ENCODE data around the gene HS2ST1. TPM values are rescaled to one million over a fixed set of nuclear protein-coding genes. Genes with fewer than 3 reads are reported as not detected.
"Not testable (repeated sequence)": the region's sequence is repeated elsewhere in the genome, so short reads cannot be mapped to it uniquely, and the experiment has no call there.

Gene HS2ST1
- total RNA-seq, 2 donors from 2014 or later = 21.3 to 23.5 TPM

DNA sequence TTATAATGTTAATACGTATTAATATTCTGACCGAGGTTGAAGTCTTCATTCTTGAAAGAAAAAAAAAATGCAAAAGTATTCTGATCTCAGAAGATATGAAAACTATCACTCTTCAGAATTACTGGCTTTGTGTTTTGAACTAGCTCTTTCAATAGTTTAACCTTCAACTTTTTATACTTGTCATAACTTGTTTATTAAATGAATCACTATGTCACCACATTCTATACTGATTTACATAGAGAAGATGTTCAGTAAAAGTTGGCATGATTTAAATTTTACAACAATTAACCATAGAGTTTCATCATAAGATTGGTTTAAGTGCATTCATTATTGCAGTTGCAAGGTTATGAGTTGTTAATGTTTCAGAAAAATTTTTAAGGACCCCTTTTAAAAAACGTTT is 57.3 kb downstream of the HS2ST1 start:
- Histone ChIP-seq H3K4me1 (no peaks in the 10 kb centered on the region), H3K27me3 (no peaks in the 10 kb centered on the region), H3K9me3 (no peaks in the 10 kb centered on the region), H3K4me3 (no peak overlapping the region), H3K36me3 (no peaks in the 10 kb centered on the region), H3K27ac (no peak overlapping the region), H3K9ac (ENCODE audit: low read depth in 2 of 2, low read length in 2 of 2) (no peak overlapping the region)
- TF ChIP-seq, protein P1, sequence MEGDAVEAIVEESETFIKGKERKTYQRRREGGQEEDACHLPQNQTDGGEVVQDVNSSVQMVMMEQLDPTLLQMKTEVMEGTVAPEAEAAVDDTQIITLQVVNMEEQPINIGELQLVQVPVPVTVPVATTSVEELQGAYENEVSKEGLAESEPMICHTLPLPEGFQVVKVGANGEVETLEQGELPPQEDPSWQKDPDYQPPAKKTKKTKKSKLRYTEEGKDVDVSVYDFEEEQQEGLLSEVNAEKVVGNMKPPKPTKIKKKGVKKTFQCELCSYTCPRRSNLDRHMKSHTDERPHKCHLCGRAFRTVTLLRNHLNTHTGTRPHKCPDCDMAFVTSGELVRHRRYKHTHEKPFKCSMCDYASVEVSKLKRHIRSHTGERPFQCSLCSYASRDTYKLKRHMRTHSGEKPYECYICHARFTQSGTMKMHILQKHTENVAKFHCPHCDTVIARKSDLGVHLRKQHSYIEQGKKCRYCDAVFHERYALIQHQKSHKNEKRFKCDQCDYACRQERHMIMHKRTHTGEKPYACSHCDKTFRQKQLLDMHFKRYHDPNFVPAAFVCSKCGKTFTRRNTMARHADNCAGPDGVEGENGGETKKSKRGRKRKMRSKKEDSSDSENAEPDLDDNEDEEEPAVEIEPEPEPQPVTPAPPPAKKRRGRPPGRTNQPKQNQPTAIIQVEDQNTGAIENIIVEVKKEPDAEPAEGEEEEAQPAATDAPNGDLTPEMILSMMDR (IDR thresholded peaks at IDR 0.05) = no peak
- no peak for DNase-seq
- intact Hi-C loops (cut with DNase I) = no loop called here

DNA sequence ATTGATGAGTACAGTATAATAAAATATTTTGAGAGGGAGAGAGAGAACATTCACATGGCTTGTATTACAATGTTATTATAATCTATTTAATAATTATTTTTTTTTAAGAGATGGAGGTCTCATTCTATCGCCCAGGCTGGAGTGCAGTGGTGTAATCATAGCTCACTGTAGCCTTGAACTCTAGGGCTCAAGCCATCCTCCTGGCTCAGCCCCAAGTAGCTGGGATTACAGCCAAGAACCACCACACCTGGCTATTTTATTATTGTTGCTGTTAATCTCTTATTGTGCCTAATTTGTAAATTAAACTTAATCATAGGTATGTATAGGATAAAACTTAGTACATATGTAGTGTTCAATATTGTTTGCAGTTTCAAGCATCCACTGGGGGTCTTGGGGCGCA is 57.8 kb downstream of the HS2ST1 start:
- no peaks in the 10 kb centered on the region for H3K36me3 ChIP-seq
- no peaks in the 10 kb centered on the region for H3K4me1 ChIP-seq
- TF ChIP-seq, protein P1 (IDR thresholded peaks at IDR 0.05) = no peak
- intact Hi-C loops (cut with DNase I) = no loop called here
- no peak overlapping the region for H3K27ac ChIP-seq
- no peak overlapping the region for H3K4me3 ChIP-seq
- H3K9me3 ChIP-seq = no peaks in the 10 kb centered on the region
- DNase-seq = no peak
- no peak overlapping the region for H3K9ac ChIP-seq (ENCODE audit: low read depth in 2 of 2, low read length in 2 of 2)
- H3K27me3 ChIP-seq = no peaks in the 10 kb centered on the region

DNA sequence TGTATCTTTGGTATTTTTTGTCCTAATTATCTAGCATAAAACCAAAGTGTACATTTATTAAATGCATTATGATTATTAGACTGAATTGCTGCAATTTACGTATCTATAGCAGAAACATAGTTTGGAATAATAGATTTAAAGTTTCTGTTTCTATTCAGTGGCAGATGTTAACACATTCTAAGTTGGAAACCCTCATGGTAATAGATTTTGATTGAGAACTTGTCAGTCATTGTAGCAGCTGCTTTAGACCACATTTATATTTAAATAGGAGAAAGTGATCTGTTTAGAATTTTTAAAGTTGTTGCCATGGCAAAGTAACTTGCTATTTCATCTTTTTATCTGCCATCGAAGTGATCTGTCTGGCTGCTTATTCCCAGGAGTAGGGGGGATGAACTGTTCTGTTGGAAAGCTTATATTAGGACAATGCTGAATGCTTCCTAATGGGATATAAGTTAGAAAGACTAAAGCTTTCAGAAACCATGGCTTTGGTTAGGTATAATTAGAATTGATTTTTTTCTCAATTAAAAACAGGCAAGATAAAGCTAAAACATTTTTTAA is 61.6 kb downstream of the HS2ST1 start:
- no peaks in the 10 kb centered on the region for H3K9me3 ChIP-seq
- H3K36me3 ChIP-seq = no peaks in the 10 kb centered on the region
- no peak overlapping the region for H3K27ac ChIP-seq
- TF ChIP-seq, protein P1 (IDR thresholded peaks at IDR 0.05) = no peak
- no peak overlapping the region for H3K4me3 ChIP-seq
- H3K4me1 ChIP-seq = no peaks in the 10 kb centered on the region
- no peaks in the 10 kb centered on the region for H3K27me3 ChIP-seq
- H3K9ac ChIP-seq (ENCODE audit: low read depth in 2 of 2, low read length in 2 of 2) = no peak overlapping the region
- no peak for DNase-seq
- intact Hi-C loops (cut with DNase I) = no loop called here

DNA sequence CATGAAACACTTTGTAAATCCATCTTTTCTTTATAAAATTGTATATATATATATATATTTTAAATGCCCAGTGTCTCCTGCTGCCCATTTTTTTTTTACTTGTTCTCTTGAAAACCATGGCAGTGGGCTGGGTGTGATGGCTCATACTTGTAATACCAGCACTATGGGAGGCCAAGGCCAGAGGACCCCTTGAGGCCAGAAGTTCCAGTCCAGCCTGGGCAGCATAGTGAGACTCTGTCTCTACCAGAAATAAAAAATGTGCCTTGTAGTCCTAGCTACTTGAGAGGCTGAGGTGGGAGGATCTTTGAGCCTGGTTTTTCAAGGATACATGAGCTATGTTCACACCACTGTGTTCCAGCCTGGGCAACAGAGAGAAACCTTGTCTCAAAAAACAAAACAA is 62.2 kb downstream of the HS2ST1 start:
- H3K27me3 ChIP-seq = no peaks in the 10 kb centered on the region
- no peak overlapping the region for H3K4me3 ChIP-seq
- intact Hi-C loops (cut with DNase I) = no loop called here
- H3K4me1 ChIP-seq = no peaks in the 10 kb centered on the region
- H3K9ac ChIP-seq (ENCODE audit: low read depth in 2 of 2, low read length in 2 of 2) = no peak overlapping the region
- no peak for DNase-seq
- no peaks in the 10 kb centered on the region for H3K36me3 ChIP-seq
- TF ChIP-seq, protein P1 (IDR thresholded peaks at IDR 0.05) = no peak
- H3K27ac ChIP-seq = no peak overlapping the region
- H3K9me3 ChIP-seq = no peaks in the 10 kb centered on the region

DNA sequence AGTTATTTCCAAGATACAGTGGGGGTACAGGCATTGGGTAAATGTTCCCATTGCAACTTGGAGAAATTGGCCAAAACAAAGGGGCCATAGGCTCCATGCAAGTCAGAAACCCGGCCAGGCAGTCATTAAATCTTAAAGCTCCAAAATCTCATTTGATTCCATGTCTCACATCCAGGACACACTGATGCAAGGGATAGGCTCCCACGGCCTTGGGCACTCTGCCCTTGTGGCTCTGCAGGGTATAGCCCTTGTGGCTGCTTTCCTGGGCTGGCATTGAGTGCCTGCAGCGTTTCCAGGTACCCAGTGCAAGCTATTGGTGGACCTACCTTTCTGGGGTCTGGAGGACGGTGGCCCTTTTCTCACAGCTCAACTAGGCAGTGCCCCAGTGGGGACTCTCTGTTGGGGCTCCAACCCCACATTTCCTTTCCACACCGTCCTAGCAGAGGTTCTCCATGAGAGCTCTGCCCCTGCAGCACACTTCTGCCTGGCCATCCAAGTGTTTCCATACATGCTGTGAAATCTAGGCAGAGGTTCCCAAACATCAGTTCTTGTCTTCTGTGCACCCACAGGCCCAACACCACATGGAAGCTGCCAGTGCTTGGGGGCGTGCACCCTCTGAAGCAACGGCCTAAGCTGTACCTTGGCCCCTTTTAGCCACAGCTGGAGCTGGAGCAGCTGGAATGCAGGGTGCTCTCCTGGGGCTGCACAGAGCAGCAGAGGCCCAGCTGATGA is 67.2 kb downstream of the HS2ST1 start:
- DNase-seq = no peak
- H3K9ac ChIP-seq (ENCODE audit: low read depth in 2 of 2, low read length in 2 of 2) = no peak overlapping the region
- intact Hi-C loops (cut with DNase I) = no loop called here
- H3K4me3 ChIP-seq = no peak overlapping the region
- TF ChIP-seq, protein P1 (IDR thresholded peaks at IDR 0.05) = no peak
- H3K27me3 ChIP-seq = no peaks in the 10 kb centered on the region
- H3K27ac ChIP-seq = no peak overlapping the region
- no peaks in the 10 kb centered on the region for H3K4me1 ChIP-seq
- H3K9me3 ChIP-seq = no peaks in the 10 kb centered on the region
- H3K36me3 ChIP-seq = no peaks in the 10 kb centered on the region

DNA sequence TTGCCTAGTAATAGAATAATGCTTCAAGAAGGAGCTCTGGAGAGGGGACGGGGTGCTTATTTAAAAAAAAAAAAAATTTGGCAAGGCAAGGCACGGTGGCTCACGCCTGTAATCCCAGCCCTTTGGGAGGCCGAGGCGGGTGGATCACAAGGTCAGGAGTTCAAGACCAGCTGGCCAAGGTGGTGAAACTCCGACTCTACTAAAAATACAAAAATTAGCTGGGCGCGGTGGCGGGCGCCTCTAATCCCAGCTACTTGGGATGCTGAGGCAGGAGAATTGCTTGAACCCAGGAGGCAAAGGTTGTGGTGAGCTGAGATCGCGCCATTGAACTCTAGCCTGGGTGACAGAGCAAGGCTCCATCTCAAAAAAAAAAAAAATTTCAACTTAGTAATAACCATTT is 69.2 kb downstream of the HS2ST1 start:
- H3K9me3 ChIP-seq; DNase-seq; H3K36me3 ChIP-seq; H3K4me3 ChIP-seq; intact Hi-C loops (cut with DNase I); H3K27ac ChIP-seq; H3K27me3 ChIP-seq; H3K4me1 ChIP-seq; H3K9ac ChIP-seq (ENCODE audit: low read depth in 2 of 2, low read length in 2 of 2): not testable (repeated sequence)
